K562 (cell line): Measurements from ENCODE around the gene NLRX1. TPM values are rescaled to one million over a fixed set of nuclear protein-coding genes. Genes with fewer than 3 reads are reported as not detected.

Experiments
- FOXJ2 ChIP-seq: fragments of 200-800 bp; sonication (Bioruptor generic); IDR thresholded peaks from 2 replicates; pipeline ENCODE4 v1.6.1; 2016; ENCODE audit warnings: missing genetic modification characterization, missing compliant biosample characterization
- GATAD2B ChIP-seq: fragments of 450-650 bp; IDR thresholded peaks from 2 replicates; pipeline ENCODE4 v1.6.1; 2017; ENCODE audit warnings: mild to moderate bottlenecking, borderline replicate concordance
- HCFC1 ChIP-seq: IDR thresholded peaks from 2 replicates; pipeline ENCODE4 v1.6.1; 2012; ENCODE audit warnings: low read depth, low read length, improper control_type of control experiment
- RNF219 ChIP-seq: fragments of 250-450 bp; sonication (Bioruptor Pico); IDR thresholded peaks from 2 replicates; pipeline ENCODE4 v1.5.0; 2022; ENCODE audit warnings: mild to moderate bottlenecking
- polyA plus RNA-seq, 8 experiments: library from polyadenylated mRNA; depleted of rRNA in 4 of 8; stranded (reverse) in 5 of 8; unstranded in 3 of 8; fragments of >200 nt; fragmentation: Nextera tagmentation in 2 of 8; fragmentation: Illumina TruSeq in 1 of 8; extraction: Ambion mirVana in 2 of 8; extraction: Trizol in 1 of 8; gene quantifications; 2 replicates each; pipeline versions ENCODE4 v1.2.1 to v1.2.3, GENCODE V29; 2011 to 2014; ENCODE audit warnings: inconsistent platforms in 1 of 8, missing spikeins in 1 of 8
- total RNA-seq, 7 experiments: library from RNA; depleted of rRNA in 6 of 7; stranded (reverse); fragments of >200 nt in 6 of 7; fragmentation: Illumina TruSeq in 2 of 7; extraction: Trizol in 2 of 7; gene quantifications; 2 replicates each; pipeline versions ENCODE4 v1.2.1 to v1.2.3, GENCODE V29; 2011 to 2021; ENCODE audit warnings: low replicate concordance in 1 of 7
- TF ChIP-seq, protein P1 (sequence below), 2 experiments: fragments of 450-650 bp in 1 of 2; sonication (generic) in 1 of 2; formaldehyde crosslinking in 1 of 2; IDR thresholded peaks; 2 replicates each; pipeline versions ENCODE4 v1.7.1 to v1.9.0; 2016 to 2022; ENCODE audit warnings: inconsistent platforms in 1 of 2, mild to moderate bottlenecking in 1 of 2, missing genetic modification reagents in 1 of 2
- TF ChIP-seq, protein P2 (sequence below): IDR thresholded peaks from 2 replicates; pipeline ENCODE4 v1.6.1; 2012; ENCODE audit warnings: low read depth, low read length, improper control_type of control experiment, borderline replicate concordance

Gene NLRX1
- total and polyA plus RNA-seq, 9 of the 15 experiments (the other 6 are each of a cell fraction or from before 2014, with no cell fraction given): 0.04 to 2.3 (median 0.69) TPM

- TF ChIP-seq, protein P1, sequence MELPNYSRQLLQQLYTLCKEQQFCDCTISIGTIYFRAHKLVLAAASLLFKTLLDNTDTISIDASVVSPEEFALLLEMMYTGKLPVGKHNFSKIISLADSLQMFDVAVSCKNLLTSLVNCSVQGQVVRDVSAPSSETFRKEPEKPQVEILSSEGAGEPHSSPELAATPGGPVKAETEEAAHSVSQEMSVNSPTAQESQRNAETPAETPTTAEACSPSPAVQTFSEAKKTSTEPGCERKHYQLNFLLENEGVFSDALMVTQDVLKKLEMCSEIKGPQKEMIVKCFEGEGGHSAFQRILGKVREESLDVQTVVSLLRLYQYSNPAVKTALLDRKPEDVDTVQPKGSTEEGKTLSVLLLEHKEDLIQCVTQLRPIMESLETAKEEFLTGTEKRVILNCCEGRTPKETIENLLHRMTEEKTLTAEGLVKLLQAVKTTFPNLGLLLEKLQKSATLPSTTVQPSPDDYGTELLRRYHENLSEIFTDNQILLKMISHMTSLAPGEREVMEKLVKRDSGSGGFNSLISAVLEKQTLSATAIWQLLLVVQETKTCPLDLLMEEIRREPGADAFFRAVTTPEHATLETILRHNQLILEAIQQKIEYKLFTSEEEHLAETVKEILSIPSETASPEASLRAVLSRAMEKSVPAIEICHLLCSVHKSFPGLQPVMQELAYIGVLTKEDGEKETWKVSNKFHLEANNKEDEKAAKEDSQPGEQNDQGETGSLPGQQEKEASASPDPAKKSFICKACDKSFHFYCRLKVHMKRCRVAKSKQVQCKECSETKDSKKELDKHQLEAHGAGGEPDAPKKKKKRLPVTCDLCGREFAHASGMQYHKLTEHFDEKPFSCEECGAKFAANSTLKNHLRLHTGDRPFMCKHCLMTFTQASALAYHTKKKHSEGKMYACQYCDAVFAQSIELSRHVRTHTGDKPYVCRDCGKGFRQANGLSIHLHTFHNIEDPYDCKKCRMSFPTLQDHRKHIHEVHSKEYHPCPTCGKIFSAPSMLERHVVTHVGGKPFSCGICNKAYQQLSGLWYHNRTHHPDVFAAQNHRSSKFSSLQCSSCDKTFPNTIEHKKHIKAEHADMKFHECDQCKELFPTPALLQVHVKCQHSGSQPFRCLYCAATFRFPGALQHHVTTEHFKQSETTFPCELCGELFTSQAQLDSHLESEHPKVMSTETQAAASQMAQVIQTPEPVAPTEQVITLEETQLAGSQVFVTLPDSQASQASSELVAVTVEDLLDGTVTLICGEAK (IDR thresholded peaks at IDR 0.05): peak; percentile 87
- TF ChIP-seq, protein P1 (CRISPR knock-in tag; IDR thresholded peaks at IDR 0.05): no peak
- no peak; the same call in none of the 2 replicates for TF ChIP-seq HCFC1
- TF ChIP-seq, protein P2, sequence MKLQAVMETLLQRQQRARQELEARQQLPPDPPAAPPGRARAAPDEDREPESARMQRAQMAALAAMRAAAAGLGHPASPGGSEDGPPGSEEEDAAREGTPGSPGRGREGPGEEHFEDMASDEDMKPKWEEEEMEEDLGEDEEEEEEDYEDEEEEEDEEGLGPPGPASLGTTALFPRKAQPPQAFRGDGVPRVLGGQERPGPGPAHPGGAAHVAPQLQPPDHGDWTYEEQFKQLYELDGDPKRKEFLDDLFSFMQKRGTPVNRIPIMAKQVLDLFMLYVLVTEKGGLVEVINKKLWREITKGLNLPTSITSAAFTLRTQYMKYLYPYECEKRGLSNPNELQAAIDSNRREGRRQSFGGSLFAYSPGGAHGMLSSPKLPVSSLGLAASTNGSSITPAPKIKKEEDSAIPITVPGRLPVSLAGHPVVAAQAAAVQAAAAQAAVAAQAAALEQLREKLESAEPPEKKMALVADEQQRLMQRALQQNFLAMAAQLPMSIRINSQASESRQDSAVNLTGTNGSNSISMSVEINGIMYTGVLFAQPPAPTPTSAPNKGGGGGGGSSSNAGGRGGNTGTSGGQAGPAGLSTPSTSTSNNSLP: no peak
- no peak for TF ChIP-seq RNF219 (CRISPR knock-in tag)
- no peak for TF ChIP-seq GATAD2B
- no peak for TF ChIP-seq FOXJ2 (tag)
These were observed 47.3 kb upstream of the NLRX1 start, which contains the start of gene HINFP (continued) for GRCh38 chr11:119121008-119121810.
